ENCODE data around the gene TEKT5. TPM values are rescaled to one million over a fixed set of nuclear protein-coding genes. Genes with fewer than 3 reads are reported as not detected.

The TEKT5 gene
- total RNA-seq, 2 donors from 2014 or later: not detected

GRCh38 chr16:10657925-10658324 is 36.8 kb downstream of the TEKT5 start:
- H3K27me3 ChIP-seq: no peaks in the 10 kb centered on the region
- DNase-seq (no peak), ATAC-seq (no peak)
- H3K4me3 ChIP-seq: no peak overlapping the region
- intact Hi-C loops (cut with DNase I): no loop called here
- H3K9me3 ChIP-seq: no peaks in the 10 kb centered on the region
- H3K36me3 ChIP-seq (replicated peaks in 1 of 2; ENCODE audit: insufficient read depth in 1 of 2, low read depth in 2 of 2): no peaks in the 10 kb centered on the region
- TF ChIP-seq CTCF (IDR thresholded peaks at IDR 0.05) (no peak), POLR2A (IDR thresholded peaks at IDR 0.05) (no peak)
- H3K27ac ChIP-seq: no peak overlapping the region
- no peaks in the 10 kb centered on the region for H3K4me1 ChIP-seq
- 58 to 76% methylated on average over 4 of the region's 4 CpGs for WGBS, 2 donors

GRCh38 chr16:10656618-10657017 is 38.1 kb downstream of the TEKT5 start:
- Histone ChIP-seq H3K36me3 (replicated peaks in 1 of 2; ENCODE audit: insufficient read depth in 1 of 2, low read depth in 2 of 2) (no peaks in the 10 kb centered on the region), H3K27me3 (no peaks in the 10 kb centered on the region), H3K27ac (no peak overlapping the region), H3K4me1 (no peaks in the 10 kb centered on the region), H3K4me3 (no peak overlapping the region), H3K9me3 (no peaks in the 10 kb centered on the region)
- no peak for ATAC-seq
- intact Hi-C loops (cut with DNase I): no loop called here
- DNase-seq: no peak
- TF ChIP-seq CTCF (IDR thresholded peaks at IDR 0.05) (no peak), POLR2A (IDR thresholded peaks at IDR 0.05) (no peak)

GRCh38 chr16:10655415-10655977 is 39.2 kb downstream of the TEKT5 start:
- no peak overlapping the region for H3K27ac ChIP-seq
- DNase-seq (no peak), ATAC-seq (no peak)
- intact Hi-C loops (cut with DNase I): no loop called here
- H3K27me3 ChIP-seq: no peaks in the 10 kb centered on the region
- no peaks in the 10 kb centered on the region for H3K9me3 ChIP-seq
- TF ChIP-seq CTCF (IDR thresholded peaks at IDR 0.05) (no peak), POLR2A (IDR thresholded peaks at IDR 0.05) (no peak)
- H3K4me1 ChIP-seq: no peaks in the 10 kb centered on the region
- H3K4me3 ChIP-seq: no peak overlapping the region
- no peaks in the 10 kb centered on the region for H3K36me3 ChIP-seq (replicated peaks in 1 of 2; ENCODE audit: insufficient read depth in 1 of 2, low read depth in 2 of 2)

DNA sequence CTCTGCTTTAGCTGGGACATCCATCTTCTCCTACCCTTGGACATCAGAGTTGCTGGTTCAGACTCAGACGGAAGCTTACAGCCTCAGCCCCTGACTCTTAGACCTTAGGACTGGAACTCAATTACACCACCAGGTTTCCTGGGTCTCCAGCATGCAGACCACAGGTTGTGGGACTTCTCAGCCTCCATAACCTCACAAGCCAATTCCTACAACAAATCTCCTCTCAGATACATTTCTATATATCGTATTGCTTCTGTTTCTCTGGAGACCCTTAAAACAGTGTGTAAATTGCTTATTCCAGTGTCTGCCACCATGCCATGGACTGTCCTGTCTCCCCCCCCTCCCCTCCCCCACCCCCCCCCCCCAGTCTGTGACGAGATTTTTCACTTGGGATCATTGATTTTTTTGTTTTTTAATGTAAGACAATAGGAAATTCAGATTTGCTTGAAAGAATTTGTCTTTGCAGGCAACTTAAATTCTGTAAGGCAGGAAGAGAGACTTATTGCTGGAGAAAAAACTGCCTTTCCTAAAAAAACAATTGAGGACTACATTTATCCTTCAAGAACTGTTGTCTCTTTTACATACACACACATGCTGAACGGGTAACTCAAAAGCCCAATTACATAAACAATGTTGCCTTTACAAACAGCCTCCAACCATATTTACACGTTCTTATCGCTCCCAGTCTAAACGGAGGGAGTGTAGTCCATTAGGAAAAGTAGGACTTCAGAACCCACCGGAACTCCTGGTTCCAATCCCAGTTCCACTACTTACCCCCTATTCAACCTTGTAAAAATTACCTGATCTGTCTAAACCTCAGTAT is 39.9 kb downstream of the TEKT5 start:
- 56 to 67% methylated on average over 7 to 8 of the region's 8 CpGs for WGBS, 2 donors
- intact Hi-C loops (cut with DNase I): no loop called here
- H3K27me3 ChIP-seq: no peaks in the 10 kb centered on the region
- H3K36me3 ChIP-seq (replicated peaks in 1 of 2; ENCODE audit: insufficient read depth in 1 of 2, low read depth in 2 of 2): no peaks in the 10 kb centered on the region
- ATAC-seq (no peak), DNase-seq (no peak)
- TF ChIP-seq POLR2A (IDR thresholded peaks at IDR 0.05): no peak
- no peak for TF ChIP-seq CTCF (IDR thresholded peaks at IDR 0.05)
- H3K9me3 ChIP-seq: no peaks in the 10 kb centered on the region
- no peak overlapping the region for H3K27ac ChIP-seq
- H3K4me1 ChIP-seq: no peaks in the 10 kb centered on the region
- no peak overlapping the region for H3K4me3 ChIP-seq

Data from body of pancreas (tissue), 4 donors.